MM.1S (cell line): Measurements from ENCODE around the gene OLFM1.

ENCODE experiments used
- EZH2 ChIP-seq: fragments of 300-600 bp; sonication (generic); optimal IDR thresholded peaks from 2 replicates; pipeline ENCODE3; 2017; ENCODE audit warnings: low read depth, mild to moderate bottlenecking, antibody characterized with exemption, low read length, mixed read lengths
- TF ChIP-seq, protein P1 (sequence below): fragments of 300-600 bp; sonication (generic); IDR thresholded peaks from 2 replicates; pipeline ENCODE4 v1.5.1; 2016; ENCODE audit warnings: antibody characterized with exemption, low read length, mixed read lengths

DNA sequence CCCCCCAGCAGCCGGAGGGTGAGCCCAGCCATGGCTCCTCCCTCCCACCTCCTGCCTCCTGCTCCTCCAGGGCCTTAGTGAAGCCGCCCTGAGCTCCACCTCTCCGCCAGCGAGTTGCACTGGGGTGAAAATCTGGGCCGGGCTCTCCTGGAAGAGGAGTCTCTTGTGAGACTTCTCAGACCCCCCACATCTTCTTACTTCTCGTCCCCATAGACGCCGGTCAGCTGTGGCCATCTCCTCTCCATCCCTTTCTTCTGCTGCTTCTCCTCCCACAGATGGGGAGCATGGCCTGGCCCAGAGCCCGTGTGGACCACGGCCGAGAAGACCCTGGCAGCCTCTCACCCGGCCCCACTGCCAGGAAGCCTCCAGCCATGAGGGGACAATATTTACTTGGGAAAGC, 17.3 kb downstream of the OLFM1 start:
- TF ChIP-seq, protein P1, sequence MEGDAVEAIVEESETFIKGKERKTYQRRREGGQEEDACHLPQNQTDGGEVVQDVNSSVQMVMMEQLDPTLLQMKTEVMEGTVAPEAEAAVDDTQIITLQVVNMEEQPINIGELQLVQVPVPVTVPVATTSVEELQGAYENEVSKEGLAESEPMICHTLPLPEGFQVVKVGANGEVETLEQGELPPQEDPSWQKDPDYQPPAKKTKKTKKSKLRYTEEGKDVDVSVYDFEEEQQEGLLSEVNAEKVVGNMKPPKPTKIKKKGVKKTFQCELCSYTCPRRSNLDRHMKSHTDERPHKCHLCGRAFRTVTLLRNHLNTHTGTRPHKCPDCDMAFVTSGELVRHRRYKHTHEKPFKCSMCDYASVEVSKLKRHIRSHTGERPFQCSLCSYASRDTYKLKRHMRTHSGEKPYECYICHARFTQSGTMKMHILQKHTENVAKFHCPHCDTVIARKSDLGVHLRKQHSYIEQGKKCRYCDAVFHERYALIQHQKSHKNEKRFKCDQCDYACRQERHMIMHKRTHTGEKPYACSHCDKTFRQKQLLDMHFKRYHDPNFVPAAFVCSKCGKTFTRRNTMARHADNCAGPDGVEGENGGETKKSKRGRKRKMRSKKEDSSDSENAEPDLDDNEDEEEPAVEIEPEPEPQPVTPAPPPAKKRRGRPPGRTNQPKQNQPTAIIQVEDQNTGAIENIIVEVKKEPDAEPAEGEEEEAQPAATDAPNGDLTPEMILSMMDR, result no peak
- TF ChIP-seq EZH2, result no peak
